H9 (cell line): ENCODE measurements around the gene EPHB2. TPM values are rescaled to one million over a fixed set of nuclear protein-coding genes. Genes with fewer than 3 reads are reported as not detected.
A peak's percentile ranks its signal among the peaks of the same experiment; 100 is the strongest.

Source experiments
- DNase-seq: peaks from one replicate; pipeline ENCODE4 v3.0.0-alpha.2; 2017
- H2AFZ ChIP-seq: one replicate; pipeline ENCODE4 v1.6.1; 2013; ENCODE audit warnings: mild to moderate bottlenecking, low read length, control low read depth, moderate library complexity
- H2AK5ac ChIP-seq: 2 replicates; pipeline ENCODE4 v1.6.1; 2013; ENCODE audit warnings: low read length, control low read depth, mixed read lengths; ENCODE audit not compliant: insufficient read length
- H2BK120ac ChIP-seq: one replicate; pipeline ENCODE4 v1.6.1; 2013; ENCODE audit warnings: low read depth, mild to moderate bottlenecking, low read length, control low read depth, inconsistent platforms; ENCODE audit not compliant: poor library complexity, severe bottlenecking
- H2BK12ac ChIP-seq: 2 replicates; pipeline ENCODE4 v1.6.1; 2013; ENCODE audit warnings: low read length, control low read depth, mixed read lengths, low read depth; ENCODE audit not compliant: insufficient read length
- H2BK15ac ChIP-seq: 2 replicates; pipeline ENCODE4 v1.6.1; 2013; ENCODE audit warnings: low read depth, low read length, control low read depth
- H2BK20ac ChIP-seq: one replicate; pipeline ENCODE4 v1.6.1; 2013; ENCODE audit warnings: low read depth, mild to moderate bottlenecking, low read length, control low read depth, inconsistent platforms; ENCODE audit not compliant: poor library complexity, severe bottlenecking
- H2BK5ac ChIP-seq: 2 replicates; pipeline ENCODE4 v1.6.1; 2013; ENCODE audit warnings: low read length, control low read depth, mixed read lengths; ENCODE audit not compliant: insufficient read length
- H3K14ac ChIP-seq: 2 replicates; pipeline ENCODE4 v1.6.1; 2013; ENCODE audit warnings: low read length, control low read depth; ENCODE audit not compliant: insufficient read depth
- H3K18ac ChIP-seq: 2 replicates; pipeline ENCODE4 v1.6.1; 2013; ENCODE audit warnings: low read depth, mild to moderate bottlenecking, mixed read lengths, low read length, control low read depth; ENCODE audit not compliant: insufficient read length
- H3K23ac ChIP-seq: 2 replicates; pipeline ENCODE4 v1.6.1; 2013; ENCODE audit warnings: low read length, control low read depth, mixed read lengths, low read depth; ENCODE audit not compliant: insufficient read length
- H3K23me2 ChIP-seq: 2 replicates; pipeline ENCODE4 v1.6.1; 2013; ENCODE audit warnings: low read depth, mild to moderate bottlenecking, mixed read lengths, low read length, control low read depth; ENCODE audit not compliant: insufficient read length, poor library complexity, severe bottlenecking
- H3K27ac ChIP-seq: 2 replicates; pipeline ENCODE4 v1.5.1; 2013; ENCODE audit warnings: low read length, control low read depth, mixed read lengths, low read depth; ENCODE audit not compliant: insufficient read length
- H3K27me3 ChIP-seq: 2 replicates; pipeline ENCODE4 v1.6.1; 2013; ENCODE audit warnings: low read length, control low read depth, inconsistent platforms; ENCODE audit not compliant: insufficient read depth
- H3K4ac ChIP-seq: 2 replicates; pipeline ENCODE4 v1.6.1; 2013; ENCODE audit warnings: low read depth, mild to moderate bottlenecking, control low read depth, inconsistent platforms, low read length, moderate library complexity
- H3K4me1 ChIP-seq: 2 replicates; pipeline ENCODE4 v1.6.1; 2013; ENCODE audit warnings: low read length, control low read depth, inconsistent platforms; ENCODE audit not compliant: insufficient read depth
- H3K4me2 ChIP-seq: 2 replicates; pipeline ENCODE4 v1.6.1; 2013; ENCODE audit warnings: low read length, control low read depth, mixed read lengths; ENCODE audit not compliant: insufficient read length, insufficient read depth
- H3K56ac ChIP-seq: 2 replicates; pipeline ENCODE4 v1.6.1; 2013; ENCODE audit warnings: low read depth, mild to moderate bottlenecking, mixed read lengths, low read length, control low read depth; ENCODE audit not compliant: insufficient read length
- H3K79me1 ChIP-seq: 2 replicates; pipeline ENCODE4 v1.6.1; 2013; ENCODE audit warnings: low read depth, mild to moderate bottlenecking, moderate library complexity, low read length, control low read depth, inconsistent platforms; ENCODE audit not compliant: insufficient read depth, poor library complexity, severe bottlenecking
- H3K79me2 ChIP-seq: 2 replicates; pipeline ENCODE4 v1.6.1; 2013; ENCODE audit warnings: low read length, control low read depth, inconsistent platforms; ENCODE audit not compliant: insufficient read depth
- H3K9ac ChIP-seq: 2 replicates; pipeline ENCODE4 v1.6.1; 2013; ENCODE audit warnings: low read length, control low read depth, mixed read lengths; ENCODE audit not compliant: insufficient read length; ENCODE audit errors: extremely low read depth
- H3K9me3 ChIP-seq: one replicate; pipeline ENCODE4 v1.6.1; 2013; ENCODE audit warnings: low read depth, low read length, inconsistent platforms; ENCODE audit not compliant: control insufficient read depth
- H3T11ph ChIP-seq: one replicate; pipeline ENCODE4 v1.6.1; 2013; ENCODE audit warnings: mild to moderate bottlenecking, low read length, control low read depth, inconsistent platforms
- H4K20me1 ChIP-seq: one replicate; pipeline ENCODE4 v1.6.1; 2013; ENCODE audit not compliant: control insufficient read depth, insufficient read length, insufficient read depth
- H4K5ac ChIP-seq: 2 replicates; pipeline ENCODE4 v1.6.1; 2013; ENCODE audit warnings: low read depth, mild to moderate bottlenecking, mixed read lengths, low read length, control low read depth; ENCODE audit not compliant: insufficient read length
- H4K8ac ChIP-seq: replicated peaks from 2 replicates; pipeline ENCODE4 v1.6.1; 2013; ENCODE audit warnings: low read length, control low read depth, mixed read lengths, low read depth; ENCODE audit not compliant: insufficient read length
- H4K91ac ChIP-seq: 2 replicates; pipeline ENCODE4 v1.6.1; 2013; ENCODE audit warnings: low read depth, mild to moderate bottlenecking, moderate library complexity, mixed read lengths, low read length, control low read depth; ENCODE audit not compliant: insufficient read length
- H3K27ac Mint-ChIP-seq, 3 experiments: 2 replicates in 2 of 3; 3 replicates in 1 of 3; pipeline ENCODE4 v1.8.0; 2020 to 2021; ENCODE audit warnings: mixed read lengths in 3 of 3, mild to moderate bottlenecking in 1 of 3, moderate library complexity in 1 of 3
- H3K27me3 Mint-ChIP-seq: 2 replicates; pipeline ENCODE4 v1.8.0; 2021; ENCODE audit warnings: low read depth, mild to moderate bottlenecking, moderate library complexity, mixed read lengths
- H3K36me3 Mint-ChIP-seq, 3 experiments: 2 replicates in 2 of 3; 3 replicates in 1 of 3; pipeline ENCODE4 v1.8.0; 2020 to 2021; ENCODE audit warnings: low read depth in 3 of 3, mixed read lengths in 3 of 3; ENCODE audit not compliant: insufficient read depth in 1 of 3
- H3K4me1 Mint-ChIP-seq, 2 experiments: 2 replicates each; pipeline ENCODE4 v1.8.0; 2020; ENCODE audit warnings: mixed read lengths in 2 of 2
- H3K4me3 Mint-ChIP-seq, 2 experiments: 2 replicates in 1 of 2; 3 replicates in 1 of 2; pipeline ENCODE4 v1.8.0; 2020 to 2021; ENCODE audit warnings: mild to moderate bottlenecking in 2 of 2, mixed read lengths in 2 of 2, moderate library complexity in 1 of 2
- H3K9me3 Mint-ChIP-seq, 2 experiments: 2 replicates in 1 of 2; 3 replicates in 1 of 2; pipeline ENCODE4 v1.8.0; 2020; ENCODE audit warnings: mild to moderate bottlenecking in 2 of 2, mixed read lengths in 2 of 2, moderate library complexity in 1 of 2
- CTCF ChIP-seq: fragments of 200-600 bp; sonication (generic); conservative IDR thresholded peaks from 3 replicates; pipeline ENCODE4 v1.8.0; 2021; ENCODE audit warnings: antibody characterized with exemption, mild to moderate bottlenecking
- WGBS: extraction: QIAGEN DNeasy Blood & Tissue Kit; methylation state at CpG from one replicate; pipeline ENCODE4 v1.1.7; 2013; ENCODE audit warnings: missing lambda C conversion rate, low lambda C conversion rate, mixed read lengths; ENCODE audit not compliant: insufficient read length; ENCODE audit errors: extremely low coverage; 5-methylcytosine and 5-hydroxymethylcytosine counted together
- total RNA-seq: library from RNA; stranded (reverse); gene quantifications from 2 replicates; pipeline ENCODE4 v1.2.1, GENCODE V29; 2021

Gene EPHB2
- total RNA-seq, 1 experiment from 2014 or later = 9.5 TPM

- Mint-ChIP-seq H3K27ac (peak overlapping the region in 1 of 3 experiments; percentile 61; a peak in 1 of 7 replicates), H3K36me3 (no peaks in the 10 kb centered on the region), H3K4me1 (peaks cover 39 to 64% of the 10 kb centered on the region in 2 experiments), H3K27me3 (no peaks in the 10 kb centered on the region; the same call in 1 of the 2 replicates), H3K9me3 (no peaks in the 10 kb centered on the region; a peak in 1 of 5 replicates), H3K4me3 (no peak overlapping the region)
- H2AFZ ChIP-seq = no peak overlapping the region
- no peak overlapping the region for H4K8ac ChIP-seq
- H3K9me3 ChIP-seq = no peaks in the 10 kb centered on the region
- H3K79me2 ChIP-seq = no peaks in the 10 kb centered on the region
- no peaks in the 10 kb centered on the region for H3K23me2 ChIP-seq
- H2BK12ac ChIP-seq = no peak overlapping the region
- no peak overlapping the region for H3K56ac ChIP-seq
- no peak overlapping the region for H3T11ph ChIP-seq
- H3K4me2 ChIP-seq = no peak overlapping the region
- no peak overlapping the region for H4K91ac ChIP-seq
- no peak overlapping the region for H2BK5ac ChIP-seq
- H3K18ac ChIP-seq = no peak overlapping the region
- TF ChIP-seq CTCF = no peak
- no peak overlapping the region for H2BK15ac ChIP-seq
- no peak overlapping the region for H2AK5ac ChIP-seq
- no peak overlapping the region for H2BK20ac ChIP-seq
- H2BK120ac ChIP-seq = no peak overlapping the region
- H3K79me1 ChIP-seq = no peaks in the 10 kb centered on the region
- no peak overlapping the region for H3K23ac ChIP-seq
- no peak for DNase-seq
- no peaks in the 10 kb centered on the region for H3K27me3 ChIP-seq
- no peak overlapping the region for H4K5ac ChIP-seq
- H3K14ac ChIP-seq = no peak overlapping the region
- no peak overlapping the region for H3K9ac ChIP-seq
- no peaks in the 10 kb centered on the region for H4K20me1 ChIP-seq
- no CpG with 5 or more reads among the region's 9 CpGs for WGBS
- H3K4me1 ChIP-seq = peaks cover 4% of the 10 kb centered on the region; the same call in 1 of the 2 replicates
- no peak overlapping the region for H3K27ac ChIP-seq
- no peak overlapping the region for H3K4ac ChIP-seq
Measured at GRCh38 chr1:22801347-22801746, 90.7 kb downstream of the EPHB2 start.
